SKM-1 (cell line): Measurements from ENCODE around the gene ABL2.
"Not testable (repeated sequence)": the region's sequence is repeated elsewhere in the genome, so short reads cannot be mapped to it uniquely, and the experiment has no call there.

Experiments used
- DNase-seq: peaks from one replicate; lab custom pipeline; 2025; ENCODE audit not compliant: unreplicated experiment; lab: John Stamatoyannopoulos, UW

Gene ABL2

GRCh38 chr1:179229214-179230140 is at the start of gene ABL2:
TSS of gene ABL2 (minus strand) at chr1:179229677. CDS start at chr1:179229397, 280 bp downstream.
- no peak for DNase-seq

GRCh38 chr1:179278920-179279319 is 49.4 kb upstream of the ABL2 start:
- no peak for DNase-seq

GRCh38 chr1:179274424-179274823 is 44.9 kb upstream of the ABL2 start:
- DNase-seq, result not testable (repeated sequence)

- no peak for DNase-seq
Measured at GRCh38 chr1:179269071-179269470, 39.6 kb upstream of the ABL2 start.

GRCh38 chr1:179264507-179264906 is 35.0 kb upstream of the ABL2 start:
- no peak for DNase-seq

GRCh38 chr1:179263121-179263520 is 33.6 kb upstream of the ABL2 start:
- no peak for DNase-seq

GRCh38 chr1:179262183-179262582 is 32.7 kb upstream of the ABL2 start:
- no peak for DNase-seq

GRCh38 chr1:179253286-179253972 is 24.0 kb upstream of the ABL2 start:
- DNase-seq, result no peak

- no peak for DNase-seq
Measured at GRCh38 chr1:179252606-179253005, 23.1 kb upstream of the ABL2 start.

- DNase-seq, result no peak
Measured at GRCh38 chr1:179251675-179252074, 22.2 kb upstream of the ABL2 start.

GRCh38 chr1:179247923-179248322 is 18.4 kb upstream of the ABL2 start:
- no peak for DNase-seq

- not testable (repeated sequence) for DNase-seq
Measured at GRCh38 chr1:179245426-179245825, 15.9 kb upstream of the ABL2 start.

- no peak for DNase-seq
Measured at GRCh38 chr1:179241530-179242097, 12.1 kb upstream of the ABL2 start.

- DNase-seq, result no peak
Measured at GRCh38 chr1:179237222-179237621, 7.7 kb upstream of the ABL2 start.

GRCh38 chr1:179234863-179235262 is 5.4 kb upstream of the ABL2 start:
- DNase-seq, result no peak

GRCh38 chr1:179231923-179232322 is 2.4 kb upstream of the ABL2 start:
- DNase-seq, result no peak

- no peak for DNase-seq
Measured at GRCh38 chr1:179230721-179231120, 1.2 kb upstream of the ABL2 start.

- DNase-seq, result no peak
Measured at GRCh38 chr1:179230251-179230650, 774 bp upstream of the ABL2 start.

GRCh38 chr1:179228783-179229213 is 679 bp downstream of the ABL2 start:
- no peak for DNase-seq

- DNase-seq, result no peak
Measured at GRCh38 chr1:179226738-179227137, 2.7 kb downstream of the ABL2 start.

GRCh38 chr1:179224466-179224865 is 5.0 kb downstream of the ABL2 start:
- DNase-seq, result not testable (repeated sequence)

GRCh38 chr1:179221121-179221520 is 8.4 kb downstream of the ABL2 start:
- not testable (repeated sequence) for DNase-seq
